GM21360 (cell line): ENCODE measurements around the gene NIFK.
A peak's percentile ranks its signal among the peaks of the same experiment; 100 is the strongest.

Experiments used
- ATAC-seq: cut with Tn5 transposase; IDR thresholded peaks from one replicate; pipeline ENCODE4 v1.9.1; 2021; ENCODE audit warnings: mild to moderate bottlenecking, moderate library complexity; ENCODE audit not compliant: unreplicated experiment

The NIFK gene

GRCh38 chr2:121736462-121737336 lies at the start of gene NIFK:
Gene NIFK, minus strand, starts transcription at chr2:121736875. Its CDS starts 25 bp downstream, at chr2:121736850.
- ATAC-seq, result peak; percentile 89

- no peak for ATAC-seq
These were observed 46.5 kb upstream of the NIFK start for GRCh38 chr2:121783180-121783579.

GRCh38 chr2:121778741-121779487 lies 42.2 kb upstream of the NIFK start:
- no peak for ATAC-seq

- no peak for ATAC-seq
These were observed 41.0 kb upstream of the NIFK start for GRCh38 chr2:121777699-121778058.

GRCh38 chr2:121776885-121777698 lies 40.4 kb upstream of the NIFK start:
- no peak for ATAC-seq

- ATAC-seq, result no peak
These were observed 39.7 kb upstream of the NIFK start for GRCh38 chr2:121776361-121776760.

- ATAC-seq, result no peak
These were observed 37.6 kb upstream of the NIFK start for GRCh38 chr2:121774235-121774634.

- no peak for ATAC-seq
These were observed 35.5 kb upstream of the NIFK start for GRCh38 chr2:121771976-121772742.

- no peak for ATAC-seq
These were observed 31.6 kb upstream of the NIFK start for GRCh38 chr2:121768143-121768755.

- no peak for ATAC-seq
These were observed 29.9 kb upstream of the NIFK start for GRCh38 chr2:121766624-121767023.

GRCh38 chr2:121764681-121765228 lies 28.1 kb upstream of the NIFK start:
- no peak for ATAC-seq

GRCh38 chr2:121755237-121756111 lies 18.8 kb upstream of the NIFK start, which contains the start of gene TSN:
Gene TSN, plus strand, starts transcription at chr2:121755651. Its CDS starts 129 bp downstream, at chr2:121755780.
- ATAC-seq, result peak; percentile 100

GRCh38 chr2:121754851-121755236 lies 18.2 kb upstream of the NIFK start:
- ATAC-seq, result no peak

- ATAC-seq, result no peak
These were observed 11.5 kb upstream of the NIFK start for GRCh38 chr2:121748202-121748601.

- ATAC-seq, result no peak
These were observed 9.4 kb upstream of the NIFK start for GRCh38 chr2:121746071-121746578.

- no peak for ATAC-seq
These were observed 4.8 kb upstream of the NIFK start for GRCh38 chr2:121741450-121741849.

- ATAC-seq, result no peak
These were observed 4.3 kb upstream of the NIFK start for GRCh38 chr2:121740973-121741372.

GRCh38 chr2:121736140-121736461 lies 574 bp downstream of the NIFK start:
- ATAC-seq, result no peak
